D721Med (cell line): ENCODE measurements around the gene RRM1.

Source experiments
- DNase-seq: peaks from one replicate; pipeline ENCODE4 v3.0.0; 2011; ENCODE audit warnings: low spot score; ENCODE audit not compliant: insufficient read length
- FAIRE-seq: peaks from 2 replicates; lab custom pipeline; 2011; peaks lifted over from hg19 to GRCh38; lab: Jason Lieb, UNC
- CTCF ChIP-seq: IDR thresholded peaks from 2 replicates; pipeline ENCODE4 v1.5.1; 2012; ENCODE audit warnings: mild to moderate bottlenecking, control low read depth; ENCODE audit not compliant: insufficient read depth; ENCODE audit errors: missing control alignments

The RRM1 gene

DNA sequence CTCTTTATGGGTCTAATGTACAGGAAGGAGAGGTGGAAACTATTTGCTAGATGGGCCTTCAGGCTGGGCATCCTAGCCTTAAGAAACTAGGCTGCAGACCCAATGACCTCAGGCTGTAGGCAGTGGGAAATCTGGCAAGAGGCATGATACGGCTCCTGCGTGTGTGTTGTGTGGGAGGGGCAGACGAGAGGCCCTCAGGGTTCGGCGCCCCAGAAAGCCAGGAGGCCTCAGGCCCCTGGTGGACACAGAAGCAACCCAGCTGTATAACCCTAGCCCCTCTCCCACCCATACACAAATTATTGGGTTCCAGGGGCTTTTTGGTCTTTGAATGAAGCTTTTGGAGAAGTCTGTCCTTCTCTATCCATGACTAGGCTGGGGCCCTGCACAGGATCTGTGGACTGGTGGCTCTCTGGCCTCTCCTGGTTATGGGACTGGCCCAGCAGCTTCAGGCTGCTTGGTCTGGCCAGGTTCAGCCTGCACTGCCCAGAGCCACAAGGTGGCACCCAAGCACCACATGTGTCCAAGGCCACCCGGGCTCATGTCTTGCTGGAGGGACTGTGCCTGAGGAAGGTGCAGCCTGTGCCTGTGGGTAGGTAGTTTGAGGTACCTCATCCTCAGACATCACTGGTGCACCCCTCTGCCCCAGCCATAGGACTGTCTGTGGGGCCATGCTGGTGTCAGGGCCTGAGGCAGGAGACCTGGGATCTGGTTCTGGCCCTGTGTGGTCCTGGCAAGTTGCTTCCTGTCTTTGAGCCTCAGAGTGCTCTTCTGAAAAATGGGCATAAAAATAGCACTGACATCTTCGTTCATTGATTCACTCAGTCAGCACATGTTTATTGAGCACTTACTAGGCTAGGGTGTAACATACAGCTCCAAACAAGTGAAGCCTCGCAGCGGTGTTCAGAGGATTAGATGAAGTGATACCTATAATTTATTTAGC lies 87.5 kb downstream of the RRM1 start:
- DNase-seq = no peak
- no peak for FAIRE-seq
- TF ChIP-seq CTCF = peak; percentile 50

DNA sequence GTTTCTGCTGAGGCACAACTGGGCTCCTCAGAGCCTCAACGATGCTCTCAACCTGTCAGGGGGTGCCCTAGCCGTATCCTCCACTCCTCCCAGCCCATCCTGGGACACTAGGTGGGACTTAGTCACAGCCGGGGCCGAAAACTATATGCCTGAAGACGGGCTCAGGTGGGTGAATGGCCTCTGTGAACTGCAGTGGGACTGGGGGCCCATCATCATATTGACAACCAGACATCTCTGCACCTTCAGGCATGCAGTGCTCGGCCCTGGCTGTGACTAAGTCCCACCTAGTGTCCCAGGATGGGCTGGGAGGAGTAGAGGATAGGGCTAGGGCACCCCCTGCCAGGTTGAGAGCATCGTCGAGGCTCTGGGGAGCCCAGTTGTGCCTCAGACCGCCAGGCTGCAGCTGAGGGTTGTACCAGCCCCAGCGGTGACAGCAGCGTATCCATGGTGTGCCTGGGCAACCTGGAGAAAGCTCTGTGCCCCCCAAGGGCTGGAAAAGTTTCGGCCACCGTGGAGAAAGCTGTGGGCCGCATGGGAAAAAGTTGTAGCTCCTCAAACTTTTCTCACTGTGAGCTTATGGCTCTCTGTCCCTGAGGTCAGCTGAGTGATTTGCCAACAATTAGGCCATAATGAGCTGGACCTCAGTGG lies 88.9 kb downstream of the RRM1 start:
- FAIRE-seq (no peak), DNase-seq (no peak)
- no peak for TF ChIP-seq CTCF

DNA sequence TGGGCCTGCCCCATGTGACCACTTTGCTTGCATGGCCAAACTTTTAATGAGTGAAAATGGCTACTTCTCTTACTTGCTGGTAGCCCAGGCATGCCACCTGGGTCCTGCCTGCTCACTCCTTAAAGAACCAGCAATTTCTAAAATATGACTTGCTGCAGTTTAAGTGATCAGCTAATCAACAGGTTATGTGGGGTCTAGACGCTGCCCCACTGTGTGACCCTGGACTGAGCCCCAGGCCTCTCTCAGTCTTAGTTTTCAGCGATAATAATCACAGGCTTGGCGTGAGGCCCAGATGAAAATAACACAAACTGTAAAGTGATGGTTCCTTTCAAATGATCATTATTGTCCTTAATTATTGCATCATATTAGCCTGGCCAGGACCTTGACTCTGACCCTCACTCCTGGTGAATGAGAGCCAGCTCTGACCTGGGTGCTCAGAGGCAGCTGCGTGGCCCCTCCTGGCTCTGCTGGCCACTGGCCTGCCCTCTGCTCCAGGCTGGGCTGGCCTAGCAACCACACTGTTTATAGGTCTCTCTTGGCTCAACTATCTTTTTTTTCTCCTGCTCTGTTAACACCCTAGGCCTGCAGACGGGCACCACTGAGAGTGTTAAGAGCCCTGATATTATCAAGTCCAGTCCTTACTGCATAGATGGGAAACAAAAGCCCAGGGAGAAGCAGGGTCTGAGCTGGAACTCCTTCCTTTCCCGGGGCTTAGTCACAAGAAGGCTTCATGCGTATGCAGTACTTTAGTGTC lies 89.7 kb downstream of the RRM1 start:
- TF ChIP-seq CTCF = no peak
- DNase-seq (no peak), FAIRE-seq (no peak)

DNA sequence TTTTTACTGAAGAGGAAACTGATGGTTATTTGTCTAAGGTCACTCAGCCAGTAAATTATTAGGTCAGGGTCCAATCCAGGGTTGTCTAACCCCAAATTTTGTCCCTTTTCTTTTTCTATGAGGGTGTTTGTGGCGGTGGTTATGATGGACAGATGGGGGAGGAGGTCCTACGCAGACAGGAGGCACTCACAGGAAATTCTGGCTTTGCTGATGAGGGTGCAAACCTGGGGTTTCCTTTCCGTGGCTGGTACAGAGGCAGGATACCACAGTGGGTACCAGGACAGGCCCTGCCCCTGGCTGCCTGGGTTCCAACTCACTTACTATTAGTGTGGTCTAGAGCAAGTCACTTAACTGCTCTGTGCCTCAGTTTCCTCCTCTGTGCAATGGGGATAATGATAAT lies 91.0 kb downstream of the RRM1 start:
- FAIRE-seq (no peak), DNase-seq (no peak)
- TF ChIP-seq CTCF = no peak

DNA sequence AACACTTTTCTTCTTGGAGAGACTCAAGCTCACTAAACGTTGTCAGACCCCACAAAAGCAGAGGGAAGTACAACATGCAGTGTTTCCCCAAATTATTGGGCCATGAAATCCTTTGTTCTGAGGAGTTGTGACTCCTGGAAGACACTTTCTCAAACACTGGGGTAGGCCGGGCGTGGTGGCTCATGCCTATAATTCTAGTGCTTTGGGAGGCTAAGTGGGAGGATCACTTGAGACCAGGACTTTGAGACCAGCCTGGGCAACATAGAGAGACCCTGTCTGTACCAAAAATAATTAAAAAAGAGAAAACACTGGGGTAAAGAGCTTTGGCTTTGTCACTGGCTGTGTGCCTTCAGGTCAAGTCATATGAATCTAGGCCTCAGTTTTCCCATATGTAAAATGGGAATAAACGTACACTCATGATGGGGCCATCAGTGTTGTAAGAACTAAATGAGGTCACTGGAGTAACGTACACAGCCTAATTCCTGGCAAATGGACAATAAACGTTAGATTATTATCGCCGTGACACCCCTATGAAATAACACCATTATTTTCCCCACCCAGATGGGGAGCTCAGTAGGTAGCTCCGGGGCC lies 92.0 kb downstream of the RRM1 start:
- no peak for DNase-seq
- FAIRE-seq = no peak

More for the DNA sequence above, 92.0 kb downstream of the RRM1 start:
- no peak for TF ChIP-seq CTCF
